ENCODE data around the gene PPP3CA. TPM values are rescaled to one million over a fixed set of nuclear protein-coding genes. Genes with fewer than 3 reads are reported as not detected.

The PPP3CA gene
- total RNA-seq, 2 donors from 2014 or later, result 36.6 to 39.2 TPM

- no peak overlapping the region for H3K4me3 Mint-ChIP-seq
- H3K27me3 Mint-ChIP-seq (ENCODE audit: insufficient read depth), result no peaks in the 10 kb centered on the region
- DNase-seq, result no peak
- peaks cover 36% of the 10 kb centered on the region for H3K4me1 Mint-ChIP-seq
- no peak overlapping the region for H3K27ac Mint-ChIP-seq
- Histone ChIP-seq H3K36me3 (ENCODE audit: control insufficient read depth, insufficient read depth, low read length) (no peaks in the 10 kb centered on the region), H3K27me3 (ENCODE audit: control insufficient read depth, insufficient read depth, low read length, poor library complexity, severe bottlenecking) (no peaks in the 10 kb centered on the region), H3K4me1 (ENCODE audit: control insufficient read depth, insufficient read depth, low read length) (no peaks in the 10 kb centered on the region), H3K9me3 (ENCODE audit: control insufficient read depth, low read length) (no peaks in the 10 kb centered on the region), H3K27ac (ENCODE audit: low read depth, low read length) (no peak overlapping the region), H3K9ac (ENCODE audit: extremely low read depth, low read length, poor library complexity, severe bottlenecking) (no peak overlapping the region), H3K4me3 (ENCODE audit: low read length) (no peak overlapping the region)
- no peaks in the 10 kb centered on the region for H3K9me3 Mint-ChIP-seq
- 95% methylated on average over 2 of the region's 2 CpGs; no CpG with 5 or more reads in 1 of the 2 experiments for WGBS, 2 experiments (ENCODE audit: insufficient coverage in 1 of 2, insufficient read length in 1 of 2)
- no peak for TF ChIP-seq CTCF (conservative IDR thresholded peaks at IDR 0.05)
- H3K36me3 Mint-ChIP-seq (ENCODE audit: low read depth), result no peaks in the 10 kb centered on the region
These were observed 82.1 kb downstream of the PPP3CA start for GRCh38 chr4:101264993-101265815.

- Mint-ChIP-seq H3K27me3 (ENCODE audit: insufficient read depth) (no peaks in the 10 kb centered on the region), H3K36me3 (ENCODE audit: low read depth) (no peaks in the 10 kb centered on the region), H3K4me3 (no peak overlapping the region), H3K27ac (no peak overlapping the region), H3K9me3 (no peaks in the 10 kb centered on the region), H3K4me1 (peaks cover 42% of the 10 kb centered on the region)
- DNase-seq, result no peak
- Histone ChIP-seq H3K27me3 (ENCODE audit: control insufficient read depth, insufficient read depth, low read length, poor library complexity, severe bottlenecking) (no peaks in the 10 kb centered on the region), H3K36me3 (ENCODE audit: control insufficient read depth, insufficient read depth, low read length) (no peaks in the 10 kb centered on the region), H3K4me3 (ENCODE audit: low read length) (no peak overlapping the region), H3K9ac (ENCODE audit: extremely low read depth, low read length, poor library complexity, severe bottlenecking) (no peak overlapping the region), H3K4me1 (ENCODE audit: control insufficient read depth, insufficient read depth, low read length) (no peaks in the 10 kb centered on the region), H3K27ac (ENCODE audit: low read depth, low read length) (no peak overlapping the region), H3K9me3 (ENCODE audit: control insufficient read depth, low read length) (no peaks in the 10 kb centered on the region)
- TF ChIP-seq CTCF (conservative IDR thresholded peaks at IDR 0.05), result no peak
These were observed 82.8 kb downstream of the PPP3CA start for GRCh38 chr4:101264512-101264911.

- Mint-ChIP-seq H3K27me3 (ENCODE audit: insufficient read depth) (no peaks in the 10 kb centered on the region), H3K36me3 (ENCODE audit: low read depth) (no peaks in the 10 kb centered on the region), H3K4me3 (no peak overlapping the region), H3K4me1 (peaks cover 54% of the 10 kb centered on the region), H3K27ac (no peak overlapping the region), H3K9me3 (no peaks in the 10 kb centered on the region)
- DNase-seq, result no peak
- TF ChIP-seq CTCF (conservative IDR thresholded peaks at IDR 0.05), result no peak
- Histone ChIP-seq H3K36me3 (ENCODE audit: control insufficient read depth, insufficient read depth, low read length) (no peaks in the 10 kb centered on the region), H3K4me3 (ENCODE audit: low read length) (no peak overlapping the region), H3K27ac (ENCODE audit: low read depth, low read length) (no peak overlapping the region), H3K27me3 (ENCODE audit: control insufficient read depth, insufficient read depth, low read length, poor library complexity, severe bottlenecking) (no peaks in the 10 kb centered on the region), H3K9ac (ENCODE audit: extremely low read depth, low read length, poor library complexity, severe bottlenecking) (no peak overlapping the region), H3K9me3 (ENCODE audit: control insufficient read depth, low read length) (no peaks in the 10 kb centered on the region), H3K4me1 (ENCODE audit: control insufficient read depth, insufficient read depth, low read length) (peaks cover 3% of the 10 kb centered on the region)
These were observed 84.6 kb downstream of the PPP3CA start for GRCh38 chr4:101262683-101263082.
